ENCODE data around the gene ZBED4. TPM values are rescaled to one million over a fixed set of nuclear protein-coding genes. Genes with fewer than 3 reads are reported as not detected.

Gene ZBED4
- total RNA-seq, 6 experiments from 2014 or later = 4.1 to 9.3 (median 5.2) TPM

DNA sequence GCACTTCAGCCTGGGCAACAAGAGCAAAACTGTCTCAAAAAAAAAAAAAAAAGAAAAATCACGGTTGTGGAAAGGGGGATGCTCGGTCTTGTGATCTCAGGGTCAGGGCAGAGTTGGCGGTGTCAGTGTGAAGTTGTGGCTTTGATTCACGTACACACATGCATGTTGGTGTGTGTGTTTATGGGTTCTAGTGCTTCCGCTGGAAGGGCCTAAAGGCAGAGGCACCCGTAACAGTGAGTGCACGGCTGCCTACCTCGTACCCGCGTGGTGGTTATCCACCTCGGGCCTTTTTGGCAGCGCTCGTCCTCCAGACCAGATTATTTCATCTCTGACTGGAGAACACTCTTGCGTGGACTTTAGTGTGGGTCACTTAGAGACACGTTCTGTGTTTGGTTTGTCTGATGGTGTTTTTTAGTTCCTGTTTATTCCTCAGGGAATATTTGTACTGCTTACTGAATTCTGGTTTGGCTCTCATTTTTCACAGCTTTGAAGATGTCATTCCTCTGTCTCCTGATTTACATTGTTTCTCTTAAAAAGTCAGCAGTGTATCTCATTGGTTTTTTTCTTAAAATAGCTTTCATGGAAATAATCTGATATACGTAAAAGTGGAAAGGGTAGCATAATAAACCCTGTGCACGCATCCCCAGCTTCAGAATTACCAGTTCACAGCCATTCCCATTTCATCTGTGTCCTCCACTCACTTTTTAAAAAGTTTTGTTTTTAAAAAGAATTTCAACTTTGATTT, 15.6 kb downstream of the ZBED4 start:
- ATAC-seq = no peak
- H3K4me3 ChIP-seq = no peak overlapping the region
- TF ChIP-seq CTCF (IDR thresholded peaks at IDR 0.05) (no peak), POLR2A (IDR thresholded peaks at IDR 0.05) (no peak)
- DNase-seq = no peak
- WGBS (ENCODE audit: insufficient coverage, low coverage, low lambda C conversion rate, missing lambda C conversion rate) = 83% methylated on average over 10 of the region's 17 CpGs
- H3K36me3 ChIP-seq = no peaks in the 10 kb centered on the region
- H3K9me3 ChIP-seq = peaks cover 0 to 4% (median 0%) of the 10 kb centered on the region in 4 donors
- intact Hi-C loops (cut with DNase I) = no loop called here
- no peak overlapping the region for H3K27ac ChIP-seq
- no peaks in the 10 kb centered on the region for H3K27me3 ChIP-seq
- peaks cover 0 to 7% (median under 1%) of the 10 kb centered on the region in 4 donors for H3K4me1 ChIP-seq

DNA sequence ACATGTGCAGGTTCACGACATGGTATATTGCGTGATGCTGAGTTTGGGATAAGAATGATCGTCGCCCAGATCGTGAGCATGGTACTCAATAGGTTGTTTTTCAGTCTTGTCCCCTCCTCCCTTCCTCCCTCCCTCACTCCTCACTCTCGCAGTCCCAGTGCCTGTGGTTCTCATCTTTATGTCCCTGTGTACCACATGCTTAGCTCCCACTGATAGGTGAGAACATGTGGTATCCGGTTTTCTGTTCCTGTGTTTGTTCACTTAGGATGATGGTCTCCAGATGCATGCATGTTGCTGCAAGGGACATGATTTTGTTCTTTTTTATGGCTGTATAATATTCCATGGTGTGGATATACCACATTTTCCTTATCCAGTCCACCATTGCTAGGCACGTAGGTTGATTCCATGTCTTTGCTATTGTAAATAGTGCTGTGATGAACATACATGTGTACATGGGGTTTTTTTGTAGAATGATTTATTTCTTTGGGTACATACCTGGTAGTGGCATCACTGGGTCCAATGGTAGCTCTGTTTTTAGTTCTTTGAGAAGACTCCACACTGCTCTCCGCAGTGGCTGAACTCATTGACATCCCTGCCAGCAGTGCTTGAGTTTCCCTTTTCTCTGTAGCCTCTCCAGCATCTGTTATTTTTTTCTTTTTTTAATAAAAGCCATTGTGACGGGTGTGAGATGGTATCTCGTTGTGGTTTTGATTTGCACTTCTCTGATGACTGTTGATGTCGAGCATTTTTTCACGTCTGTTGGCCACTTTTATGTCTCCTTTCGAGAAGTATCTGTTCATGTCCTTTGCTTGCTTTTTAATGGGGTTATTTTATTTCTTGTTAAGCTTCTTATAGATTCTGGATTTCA, 16.4 kb downstream of the ZBED4 start:
- 76% methylated on average over 10 of the region's 14 CpGs for WGBS (ENCODE audit: insufficient coverage, low coverage, low lambda C conversion rate, missing lambda C conversion rate)
- no peak overlapping the region for H3K27ac ChIP-seq
- no peaks in the 10 kb centered on the region for H3K27me3 ChIP-seq
- peaks cover 0 to 4% (median 0%) of the 10 kb centered on the region in 4 donors for H3K9me3 ChIP-seq
- TF ChIP-seq POLR2A (IDR thresholded peaks at IDR 0.05) (no peak), CTCF (IDR thresholded peaks at IDR 0.05) (no peak)
- H3K36me3 ChIP-seq = no peaks in the 10 kb centered on the region
- ATAC-seq = no peak
- intact Hi-C loops (cut with DNase I) = no loop called here
- no peak for DNase-seq
- peaks cover 0 to 7% (median under 1%) of the 10 kb centered on the region in 4 donors for H3K4me1 ChIP-seq
- no peak overlapping the region for H3K4me3 ChIP-seq

DNA sequence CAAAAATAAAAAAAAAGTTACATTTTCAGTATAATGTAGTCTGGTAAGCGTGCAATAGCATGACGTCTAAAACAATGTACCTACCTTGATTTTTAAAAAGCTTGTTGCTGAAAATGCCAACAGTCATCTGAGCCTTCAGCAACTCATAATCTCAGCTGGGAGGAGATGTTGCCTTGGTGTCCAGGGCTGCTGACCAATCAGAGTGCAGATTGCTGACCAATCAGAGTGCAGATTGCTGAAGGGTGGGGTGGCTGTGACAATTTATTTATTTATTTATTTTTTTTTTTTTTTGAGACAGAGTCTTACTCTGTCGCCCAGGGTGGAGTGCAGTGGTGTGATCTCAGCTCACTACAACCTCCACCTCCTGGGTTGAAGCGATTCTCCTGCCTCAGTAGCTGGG, 17.8 kb downstream of the ZBED4 start:
- intact Hi-C loops (cut with DNase I) = no loop called here
- no peak for TF ChIP-seq CTCF (IDR thresholded peaks at IDR 0.05)
- no peak for TF ChIP-seq POLR2A (IDR thresholded peaks at IDR 0.05)
- 100% methylated on average over 4 of the region's 4 CpGs for WGBS (ENCODE audit: insufficient coverage, low coverage, low lambda C conversion rate, missing lambda C conversion rate)
- Histone ChIP-seq H3K9me3 (no peaks in the 10 kb centered on the region), H3K4me1 (peaks cover 0 to 7% (median under 1%) of the 10 kb centered on the region in 4 donors), H3K27ac (no peak overlapping the region), H3K4me3 (no peak overlapping the region), H3K36me3 (no peaks in the 10 kb centered on the region), H3K27me3 (no peaks in the 10 kb centered on the region)
- DNase-seq (no peak), ATAC-seq (no peak)

GRCh38 chr22:49872347-49872746, 18.7 kb downstream of the ZBED4 start:
- intact Hi-C loops (cut with DNase I) = no loop called here
- Histone ChIP-seq H3K4me3 (no peak overlapping the region), H3K27ac (no peak overlapping the region), H3K27me3 (no peaks in the 10 kb centered on the region), H3K4me1 (peaks cover 0 to 4% (median 0%) of the 10 kb centered on the region in 4 donors), H3K9me3 (no peaks in the 10 kb centered on the region), H3K36me3 (no peaks in the 10 kb centered on the region)
- ATAC-seq = no peak
- WGBS (ENCODE audit: insufficient coverage, low coverage, low lambda C conversion rate, missing lambda C conversion rate) = 95% methylated on average over 7 of the region's 7 CpGs
- TF ChIP-seq POLR2A (IDR thresholded peaks at IDR 0.05) (no peak), CTCF (IDR thresholded peaks at IDR 0.05) (no peak)
- DNase-seq = no peak

Data from right lobe of liver (tissue), 6 donors.